Cardiac muscle cell (in vitro differentiated cells and primary cell): Measurements from ENCODE around the gene C1orf21. TPM values are rescaled to one million over a fixed set of nuclear protein-coding genes. Genes with fewer than 3 reads are reported as not detected.

Experiments
- DNase-seq, 2 donors: peaks; one replicate each; pipeline versions ENCODE4 v3.0.0 to v3.0.0-alpha.2; 2010 to 2017; ENCODE audit warnings: low read depth in 1 of 2, low spot score in 1 of 2
- H3K27ac ChIP-seq: fragments of 200-600 bp; sonication (generic); 2 replicates; pipeline ENCODE4 v1.5.1; 2016
- H3K27me3 ChIP-seq: fragments of 200-600 bp; sonication (generic); 2 replicates; pipeline ENCODE4 v1.6.0; 2016; ENCODE audit warnings: control low read depth
- H3K36me3 ChIP-seq: fragments of 200-600 bp; sonication (generic); 2 replicates; pipeline ENCODE4 v1.5.1; 2016; ENCODE audit warnings: control low read depth
- H3K4me1 ChIP-seq: fragments of 200-600 bp; sonication (generic); 2 replicates; pipeline ENCODE4 v1.8.1; 2017; ENCODE audit warnings: low read depth, mild to moderate bottlenecking, mixed run types
- H3K4me3 ChIP-seq: fragments of 200-600 bp; sonication (generic); 2 replicates; pipeline ENCODE4 v1.5.1; 2016; ENCODE audit warnings: mild to moderate bottlenecking
- H3K9me3 ChIP-seq: fragments of 200-600 bp; sonication (generic); 2 replicates; pipeline ENCODE4 v1.5.1; 2017; ENCODE audit warnings: low read depth, mild to moderate bottlenecking, control low read depth
- polyA plus RNA-seq: library from polyadenylated mRNA; unstranded; fragments of >200 nt; fragmentation: Nextera tagmentation; extraction: Ambion mirVana; gene quantifications from 2 replicates; pipeline ENCODE4 v1.2.1, GENCODE V29; 2016
- total RNA-seq: library from RNA; depleted of rRNA; stranded (reverse); fragments of >200 nt; gene quantifications from 2 replicates; pipeline ENCODE4 v1.2.3, GENCODE V29; 2016
- TF ChIP-seq, protein P1 (sequence below): IDR thresholded peaks from 2 replicates; pipeline ENCODE4 v1.5.1; 2012; ENCODE audit warnings: low read depth, mild to moderate bottlenecking, low read length

Gene C1orf21
- total and polyA plus RNA-seq, 2 experiments from 2014 or later = 10.9 to 26.8 TPM

DNA sequence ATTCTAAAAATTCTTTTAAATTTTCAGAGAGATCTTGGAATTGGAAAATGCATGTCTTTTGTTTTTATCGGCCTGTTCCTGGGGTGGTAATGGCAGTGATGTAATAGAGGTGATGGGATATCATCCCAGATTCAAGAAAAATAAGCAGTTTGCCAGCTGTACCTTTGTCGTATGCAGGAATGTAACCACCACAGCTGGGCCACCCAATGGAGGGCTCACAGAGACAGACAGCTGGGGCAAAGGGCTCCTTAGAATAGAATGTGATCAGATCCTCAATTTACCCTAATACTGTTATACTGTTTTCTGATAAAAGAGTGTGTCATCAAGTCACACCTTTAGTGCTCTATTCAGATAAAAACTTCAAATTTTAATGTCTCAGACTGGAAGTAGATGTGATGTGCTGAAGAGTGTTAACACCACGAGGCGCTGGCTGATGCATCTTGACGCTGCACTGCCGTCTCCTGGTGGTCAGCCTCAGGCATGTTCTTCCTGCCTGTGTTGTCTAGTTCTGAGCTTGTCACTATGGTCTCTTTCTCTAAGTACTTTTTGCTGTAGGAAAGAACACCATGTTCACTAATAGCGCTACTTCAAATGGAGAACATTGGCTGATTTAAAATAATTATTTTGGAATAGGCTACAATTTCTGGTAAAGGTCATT is 78.8 kb downstream of the C1orf21 start:
- peaks cover 3% of the 10 kb centered on the region for H3K4me1 ChIP-seq
- H3K4me3 ChIP-seq = no peak overlapping the region
- H3K27ac ChIP-seq = no peak overlapping the region
- no peaks in the 10 kb centered on the region for H3K9me3 ChIP-seq
- DNase-seq = peak; percentile 15 to 38
- TF ChIP-seq, protein P1, sequence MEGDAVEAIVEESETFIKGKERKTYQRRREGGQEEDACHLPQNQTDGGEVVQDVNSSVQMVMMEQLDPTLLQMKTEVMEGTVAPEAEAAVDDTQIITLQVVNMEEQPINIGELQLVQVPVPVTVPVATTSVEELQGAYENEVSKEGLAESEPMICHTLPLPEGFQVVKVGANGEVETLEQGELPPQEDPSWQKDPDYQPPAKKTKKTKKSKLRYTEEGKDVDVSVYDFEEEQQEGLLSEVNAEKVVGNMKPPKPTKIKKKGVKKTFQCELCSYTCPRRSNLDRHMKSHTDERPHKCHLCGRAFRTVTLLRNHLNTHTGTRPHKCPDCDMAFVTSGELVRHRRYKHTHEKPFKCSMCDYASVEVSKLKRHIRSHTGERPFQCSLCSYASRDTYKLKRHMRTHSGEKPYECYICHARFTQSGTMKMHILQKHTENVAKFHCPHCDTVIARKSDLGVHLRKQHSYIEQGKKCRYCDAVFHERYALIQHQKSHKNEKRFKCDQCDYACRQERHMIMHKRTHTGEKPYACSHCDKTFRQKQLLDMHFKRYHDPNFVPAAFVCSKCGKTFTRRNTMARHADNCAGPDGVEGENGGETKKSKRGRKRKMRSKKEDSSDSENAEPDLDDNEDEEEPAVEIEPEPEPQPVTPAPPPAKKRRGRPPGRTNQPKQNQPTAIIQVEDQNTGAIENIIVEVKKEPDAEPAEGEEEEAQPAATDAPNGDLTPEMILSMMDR = peak; percentile 24
- no peaks in the 10 kb centered on the region for H3K36me3 ChIP-seq
- no peaks in the 10 kb centered on the region for H3K27me3 ChIP-seq

DNA sequence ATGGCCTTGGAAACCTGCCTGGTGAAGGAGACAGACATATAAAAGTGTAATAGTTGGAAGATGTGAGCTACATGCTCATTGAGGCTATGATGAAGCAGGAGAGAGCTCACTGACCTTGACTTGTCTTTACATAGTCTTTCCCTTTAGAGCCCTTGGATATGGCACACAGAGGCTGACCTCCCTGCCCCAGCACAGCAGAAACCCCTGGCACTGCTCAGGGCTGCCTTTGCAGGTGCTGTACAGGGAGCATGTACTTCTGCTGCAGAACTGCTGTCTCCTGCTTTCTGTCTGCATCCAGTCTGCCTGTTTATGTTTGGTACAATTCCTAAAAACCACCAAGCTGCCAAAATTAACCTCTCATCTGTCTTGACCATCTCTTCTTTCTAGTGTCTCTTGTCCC is 80.5 kb downstream of the C1orf21 start:
- DNase-seq = no peak
- Histone ChIP-seq H3K27ac (no peak overlapping the region), H3K9me3 (no peaks in the 10 kb centered on the region), H3K4me1 (peaks cover 7% of the 10 kb centered on the region), H3K36me3 (no peaks in the 10 kb centered on the region), H3K27me3 (no peaks in the 10 kb centered on the region), H3K4me3 (no peak overlapping the region)
- TF ChIP-seq, protein P1 = no peak

DNA sequence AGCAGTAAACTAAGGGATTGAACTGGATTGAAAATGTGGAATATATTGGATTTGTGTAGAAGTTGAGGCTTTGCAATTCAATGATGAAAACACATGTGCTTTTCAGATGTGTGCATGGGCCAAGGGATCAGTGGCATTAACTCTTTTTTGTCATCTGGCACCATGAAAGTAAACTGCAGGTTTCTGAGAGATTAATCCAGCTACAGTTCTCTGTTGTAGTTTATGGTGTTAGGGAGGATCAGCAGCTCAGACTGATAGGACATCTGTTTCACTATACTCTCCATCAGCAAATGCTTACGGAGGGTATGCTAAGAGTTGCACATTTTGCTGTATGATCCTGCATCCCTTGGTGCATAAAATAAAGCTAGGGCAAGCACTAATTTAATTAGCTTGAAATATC is 82.6 kb downstream of the C1orf21 start:
- Histone ChIP-seq H3K36me3 (no peaks in the 10 kb centered on the region), H3K4me3 (no peak overlapping the region), H3K27ac (no peak overlapping the region), H3K9me3 (no peaks in the 10 kb centered on the region), H3K4me1 (peaks cover 7% of the 10 kb centered on the region), H3K27me3 (no peaks in the 10 kb centered on the region)
- DNase-seq = no peak
- TF ChIP-seq, protein P1 = no peak

DNA sequence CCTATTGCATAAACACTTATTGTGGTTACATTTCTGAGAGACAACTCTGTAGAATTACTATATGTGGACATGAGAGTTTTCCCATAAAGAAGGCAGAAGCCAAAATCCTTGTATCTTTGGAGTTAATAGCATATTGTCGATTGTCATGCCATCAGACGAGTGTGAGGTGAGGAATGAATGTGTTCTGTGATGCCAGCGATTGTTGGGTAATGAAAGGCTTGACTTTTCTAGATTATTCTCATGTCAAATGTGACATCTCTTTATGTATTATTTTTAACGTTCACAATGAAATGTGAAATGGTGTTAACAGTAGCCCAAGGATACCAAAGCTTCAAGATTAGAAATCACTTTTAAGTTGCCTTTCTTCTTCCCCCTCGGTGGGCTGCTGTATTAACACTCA is 84.9 kb downstream of the C1orf21 start:
- Histone ChIP-seq H3K4me1 (peaks cover 4% of the 10 kb centered on the region), H3K36me3 (no peaks in the 10 kb centered on the region), H3K4me3 (no peak overlapping the region), H3K27ac (no peak overlapping the region), H3K27me3 (no peaks in the 10 kb centered on the region), H3K9me3 (no peaks in the 10 kb centered on the region)
- DNase-seq = no peak
- TF ChIP-seq, protein P1 = no peak

DNA sequence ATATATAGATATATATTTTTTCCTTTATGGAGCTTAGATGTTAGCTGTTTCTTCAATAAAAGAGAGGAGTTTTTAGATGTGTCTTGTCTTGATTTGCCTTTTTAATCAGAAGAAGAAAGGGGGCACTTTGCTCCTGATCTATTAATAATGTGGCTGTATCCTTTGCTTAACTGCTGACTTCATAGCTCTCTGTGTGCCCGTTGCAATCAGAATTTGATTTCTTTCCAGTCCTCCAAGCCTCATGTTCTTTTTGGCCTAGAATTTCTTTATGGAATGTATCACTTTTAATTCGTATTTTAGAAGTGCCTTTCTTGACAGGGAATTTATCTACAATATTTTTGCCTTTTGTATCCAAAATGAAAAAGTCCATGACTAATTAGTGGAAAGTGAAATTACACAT is 85.3 kb downstream of the C1orf21 start:
- Histone ChIP-seq H3K4me1 (peaks cover 4% of the 10 kb centered on the region), H3K4me3 (no peak overlapping the region), H3K27ac (no peak overlapping the region), H3K27me3 (no peaks in the 10 kb centered on the region), H3K36me3 (no peaks in the 10 kb centered on the region), H3K9me3 (no peaks in the 10 kb centered on the region)
- no peak for DNase-seq
- TF ChIP-seq, protein P1 = no peak
